Thyroid gland (tissue), 4 donors: Measurements from ENCODE around the gene UPF1.

ENCODE experiments used
- CTCF ChIP-seq, 6 experiments: fragments of 200-600 bp in 3 of 6; fragments of 450-650 bp in 3 of 6; sonication (generic) in 3 of 6; IDR thresholded peaks; one replicate each; pipeline ENCODE4 v1.5.1; 2016 to 2019; ENCODE audit warnings: antibody characterized with exemption in 6 of 6, mild to moderate bottlenecking in 2 of 6, inconsistent platforms in 1 of 6, moderate library complexity in 1 of 6
- POLR2A ChIP-seq, 2 donors: fragments of 450-650 bp; IDR thresholded peaks; one replicate each; pipeline ENCODE4 v1.6.1; 2017; ENCODE audit warnings: antibody characterized with exemption in 2 of 2, mild to moderate bottlenecking in 2 of 2, moderate library complexity in 1 of 2

- TF ChIP-seq CTCF (IDR thresholded peaks at IDR 0.05) (no peak), POLR2A (IDR thresholded peaks at IDR 0.05) (no peak)
Measured at GRCh38 chr19:18804643-18805042, 27.1 kb upstream of the UPF1 start.
